A673 (cell line): ENCODE results near the gene ITPRIPL2. TPM values are rescaled to one million over a fixed set of nuclear protein-coding genes. Genes with fewer than 3 reads are reported as not detected.

Experiments
- BruUV-seq: library from RNA; stranded (reverse); fragments of 400-500 nt; replicated peaks from 2 replicates; lab custom pipeline; 2021; lab: Mats Ljungman, UMichigan
- CTCF ChIA-PET: fragments of 300-600 bp; sonication (Branson Sonifier 250); formaldehyde crosslinking; loops from one replicate; lab custom pipeline; 2022; ENCODE audit warnings: antibody characterized with exemption; lab: Charles Lee
- POLR2A ChIA-PET: fragments of 300-600 bp; sonication (Branson Sonifier 250); formaldehyde crosslinking; loops from one replicate; lab custom pipeline; 2022; ENCODE audit warnings: antibody characterized with exemption; ENCODE audit not compliant: low non-redundant PET; lab: Charles Lee
- DNase-seq: peaks from one replicate; pipeline ENCODE4 v3.0.0-alpha.2; 2015; ENCODE audit warnings: low spot score
- H3K27ac ChIP-seq: fragments of 200-600 bp; sonication (generic); 2 replicates; pipeline ENCODE4 v1.5.1; 2016; ENCODE audit warnings: mixed run types, low read depth, mild to moderate bottlenecking, mixed read lengths, antibody characterized with exemption, low read length; ENCODE audit not compliant: poor library complexity, severe bottlenecking
- H3K27me3 ChIP-seq: fragments of 200-600 bp; sonication (generic); replicated peaks from 2 replicates; pipeline ENCODE4 v1.6.1; 2017; ENCODE audit warnings: mixed run types, low read depth, mild to moderate bottlenecking, mixed read lengths, antibody characterized with exemption, low read length; ENCODE audit not compliant: insufficient read depth, poor library complexity
- H3K36me3 ChIP-seq: fragments of 200-600 bp; sonication (generic); 2 replicates; pipeline ENCODE4 v1.6.1; 2016; ENCODE audit warnings: mixed run types, mild to moderate bottlenecking, mixed read lengths, antibody characterized with exemption, low read length; ENCODE audit not compliant: insufficient read depth, poor library complexity, severe bottlenecking
- H3K4me1 ChIP-seq: fragments of 200-600 bp; sonication (generic); 2 replicates; pipeline ENCODE4 v1.6.1; 2017; ENCODE audit warnings: mixed run types, mild to moderate bottlenecking, mixed read lengths, antibody characterized with exemption, low read length; ENCODE audit not compliant: insufficient read depth, poor library complexity, severe bottlenecking
- H3K4me3 ChIP-seq: fragments of 200-600 bp; sonication (generic); 2 replicates; pipeline ENCODE4 v1.5.1; 2016; ENCODE audit warnings: low read depth, mixed run types, mild to moderate bottlenecking, mixed read lengths, low read length; ENCODE audit not compliant: poor library complexity, severe bottlenecking
- H3K9me3 ChIP-seq: fragments of 200-600 bp; sonication (generic); 2 replicates; pipeline ENCODE4 v1.6.1; 2016; ENCODE audit warnings: mixed run types, low read depth, mild to moderate bottlenecking, mixed read lengths, antibody characterized with exemption, low read length; ENCODE audit not compliant: poor library complexity, severe bottlenecking
- CTCF ChIP-seq: fragments of 300-800, 200-600 bp; sonication (generic); conservative IDR thresholded peaks from 2 replicates; pipeline ENCODE4 v1.5.1; 2017; ENCODE audit warnings: low read depth, mild to moderate bottlenecking, antibody characterized with exemption, low read length, moderate library complexity, mixed read lengths
- EZH2 ChIP-seq: fragments of 200-600 bp; sonication (generic); IDR thresholded peaks from 2 replicates; pipeline ENCODE4 v1.6.1; 2017; ENCODE audit warnings: borderline replicate concordance, low read depth, mild to moderate bottlenecking, mixed read lengths, antibody characterized with exemption, low read length; ENCODE audit not compliant: poor library complexity, severe bottlenecking
- intact Hi-C: fragments of 100-400 bp; cut with micrococcal nuclease; formaldehyde crosslinking; loops from one replicate; pipeline ENCODE4 v1.10.0; 2022; ENCODE audit not compliant: unreplicated experiment
- total RNA-seq: library from RNA; stranded (reverse); gene quantifications from 2 replicates; pipeline ENCODE4 v1.2.3, GENCODE V29; 2021

The ITPRIPL2 gene
- total RNA-seq, 1 experiment from 2014 or later, result 20.2 TPM

- DNase-seq, result no peak
- Histone ChIP-seq H3K36me3 (no peaks in the 10 kb centered on the region), H3K4me1 (no peaks in the 10 kb centered on the region), H3K4me3 (no peak overlapping the region), H3K27me3 (no peaks in the 10 kb centered on the region), H3K27ac (no peak overlapping the region), H3K9me3 (no peaks in the 10 kb centered on the region)
- BruUV-seq, result no TSS peak
- TF ChIP-seq EZH2 (no peak), CTCF (no peak)
- POLR2A ChIA-PET, result no interaction called here
- CTCF ChIA-PET, result no interaction called here
- intact Hi-C loops, result no loop called here
These were observed 38.3 kb downstream of the ITPRIPL2 start for GRCh38 chr16:19152042-19152441.

- Histone ChIP-seq H3K4me1 (no peaks in the 10 kb centered on the region), H3K4me3 (no peak overlapping the region), H3K27ac (no peak overlapping the region), H3K9me3 (no peaks in the 10 kb centered on the region), H3K36me3 (no peaks in the 10 kb centered on the region), H3K27me3 (no peaks in the 10 kb centered on the region)
- DNase-seq, result peak; percentile 69
- POLR2A ChIA-PET, result no interaction called here
- CTCF ChIA-PET, result no interaction called here
- intact Hi-C loops, result no loop called here
- no TSS peak for BruUV-seq
- no peak for TF ChIP-seq EZH2
- TF ChIP-seq CTCF, result no peak
These were observed 40.1 kb downstream of the ITPRIPL2 start for GRCh38 chr16:19153876-19154275.

GRCh38 chr16:19162085-19162484 lies 48.3 kb downstream of the ITPRIPL2 start:
- Histone ChIP-seq H3K4me3 (no peak overlapping the region), H3K27ac (no peak overlapping the region), H3K9me3 (no peaks in the 10 kb centered on the region), H3K4me1 (no peaks in the 10 kb centered on the region), H3K27me3 (no peaks in the 10 kb centered on the region), H3K36me3 (no peaks in the 10 kb centered on the region)
- ChIA-PET CTCF (no interaction called here), POLR2A (no interaction called here)
- BruUV-seq, result no TSS peak
- no peak for TF ChIP-seq CTCF
- TF ChIP-seq EZH2, result no peak
- intact Hi-C loops, result no loop called here
- DNase-seq, result no peak
